Mammary epithelial cell (primary cell): ENCODE results near the gene BTC.

ENCODE experiments used
- EZH2 ChIP-seq: IDR thresholded peaks from 2 replicates; pipeline ENCODE4 v1.6.1; 2012; ENCODE audit warnings: low read length, inconsistent platforms, borderline replicate concordance
- TF ChIP-seq, protein P1 (sequence below), 2 donors: IDR thresholded peaks in 1 of 2; conservative IDR thresholded peaks in 1 of 2; 2 replicates each; pipeline ENCODE4 v1.5.1; 2011 to 2012; ENCODE audit warnings: inconsistent platforms in 2 of 2, low read length in 2 of 2, mild to moderate bottlenecking in 2 of 2, control low read depth in 1 of 2, low read depth in 1 of 2; ENCODE audit not compliant: insufficient read depth in 1 of 2; ENCODE audit errors: extremely low read depth in 1 of 2

GRCh38 chr4:74751856-74752255, 42.5 kb downstream of the BTC start:
- TF ChIP-seq, protein P1, sequence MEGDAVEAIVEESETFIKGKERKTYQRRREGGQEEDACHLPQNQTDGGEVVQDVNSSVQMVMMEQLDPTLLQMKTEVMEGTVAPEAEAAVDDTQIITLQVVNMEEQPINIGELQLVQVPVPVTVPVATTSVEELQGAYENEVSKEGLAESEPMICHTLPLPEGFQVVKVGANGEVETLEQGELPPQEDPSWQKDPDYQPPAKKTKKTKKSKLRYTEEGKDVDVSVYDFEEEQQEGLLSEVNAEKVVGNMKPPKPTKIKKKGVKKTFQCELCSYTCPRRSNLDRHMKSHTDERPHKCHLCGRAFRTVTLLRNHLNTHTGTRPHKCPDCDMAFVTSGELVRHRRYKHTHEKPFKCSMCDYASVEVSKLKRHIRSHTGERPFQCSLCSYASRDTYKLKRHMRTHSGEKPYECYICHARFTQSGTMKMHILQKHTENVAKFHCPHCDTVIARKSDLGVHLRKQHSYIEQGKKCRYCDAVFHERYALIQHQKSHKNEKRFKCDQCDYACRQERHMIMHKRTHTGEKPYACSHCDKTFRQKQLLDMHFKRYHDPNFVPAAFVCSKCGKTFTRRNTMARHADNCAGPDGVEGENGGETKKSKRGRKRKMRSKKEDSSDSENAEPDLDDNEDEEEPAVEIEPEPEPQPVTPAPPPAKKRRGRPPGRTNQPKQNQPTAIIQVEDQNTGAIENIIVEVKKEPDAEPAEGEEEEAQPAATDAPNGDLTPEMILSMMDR (conservative IDR thresholded peaks at IDR 0.05 in 1 of 2, IDR thresholded peaks at IDR 0.05 in 1 of 2; ENCODE audit: extremely low read depth in 1 of 2, insufficient read depth in 1 of 2, low read depth in 1 of 2, low read length in 2 of 2), result no peak
- TF ChIP-seq EZH2, result no peak
